ENCODE measurements around the gene CAT. TPM values are rescaled to one million over a fixed set of nuclear protein-coding genes. Genes with fewer than 3 reads are reported as not detected.
A peak's percentile ranks its signal among the peaks of the same experiment; 100 is the strongest.

The CAT gene
- total and polyA plus RNA-seq, 9 donors: 38.5 to 125 (median 53.9) TPM

- DNase-seq: peak; percentile 13 to 61 (median 46)
- no peak for TF ChIP-seq POLR2A (IDR thresholded peaks at IDR 0.05)
- peak in 2 of 3 donors; percentile 21 to 52 for TF ChIP-seq CTCF (IDR thresholded peaks at IDR 0.05)
- intact Hi-C loops (cut with DNase I): loop anchor here in 1 of 4 donors (10.0 kb wide), 2 partner anchors 128 to 658 kb away; no protein-coding TSS in a partner anchor
Measured at GRCh38 chr11:34492806-34493414, 54.2 kb downstream of the CAT start.

GRCh38 chr11:34493468-34493867 is 54.7 kb downstream of the CAT start:
- Histone ChIP-seq H3K4me3 (no peak overlapping the region), H3K27me3 (no peaks in the 10 kb centered on the region), H3K9me3 (no peaks in the 10 kb centered on the region), H3K27ac (no peak overlapping the region), H3K4me1 (ENCODE audit: insufficient read depth) (no peaks in the 10 kb centered on the region), H3K36me3 (no peaks in the 10 kb centered on the region)
- WGBS, 3 donors: 59 to 71% (median 68%) methylated on average over 8 of the region's 8 CpGs
- no peak for TF ChIP-seq EP300 (IDR thresholded peaks at IDR 0.05)
- no peak for TF ChIP-seq POLR2A (IDR thresholded peaks at IDR 0.05)
- no peak for TF ChIP-seq CTCF (IDR thresholded peaks at IDR 0.05)
- intact Hi-C loops (cut with DNase I): loop anchor here in 1 of 4 donors (10.0 kb wide), 2 partner anchors 129 to 659 kb away; no protein-coding TSS in a partner anchor
- no peak for DNase-seq

More at GRCh38 chr11:34492806-34493414, 54.2 kb downstream of the CAT start:
- 30 to 35% (median 33%) methylated on average over 8 of the region's 8 CpGs for WGBS, 3 donors
- H3K4me3 ChIP-seq: no peak overlapping the region
- no peaks in the 10 kb centered on the region for H3K4me1 ChIP-seq (ENCODE audit: insufficient read depth)
- no peaks in the 10 kb centered on the region for H3K36me3 ChIP-seq
- H3K9me3 ChIP-seq: no peaks in the 10 kb centered on the region
- H3K27ac ChIP-seq: no peak overlapping the region
- H3K27me3 ChIP-seq: no peaks in the 10 kb centered on the region

- Histone ChIP-seq H3K36me3 (no peaks in the 10 kb centered on the region), H3K4me1 (ENCODE audit: insufficient read depth) (no peaks in the 10 kb centered on the region), H3K27me3 (no peaks in the 10 kb centered on the region), H3K9me3 (no peaks in the 10 kb centered on the region), H3K27ac (no peak overlapping the region), H3K4me3 (no peak overlapping the region)
- no peak for DNase-seq
- 66 to 80% (median 66%) methylated on average over 4 of the region's 4 CpGs for WGBS, 3 donors
- intact Hi-C loops (cut with DNase I): loop anchor here in 1 of 4 donors (10.0 kb wide), 2 partner anchors 129 to 659 kb away; no protein-coding TSS in a partner anchor
- TF ChIP-seq CTCF (IDR thresholded peaks at IDR 0.05): no peak
- TF ChIP-seq POLR2A (IDR thresholded peaks at IDR 0.05): no peak
- TF ChIP-seq EP300 (IDR thresholded peaks at IDR 0.05): no peak
Measured at GRCh38 chr11:34493926-34494595, 55.3 kb downstream of the CAT start.

DNA sequence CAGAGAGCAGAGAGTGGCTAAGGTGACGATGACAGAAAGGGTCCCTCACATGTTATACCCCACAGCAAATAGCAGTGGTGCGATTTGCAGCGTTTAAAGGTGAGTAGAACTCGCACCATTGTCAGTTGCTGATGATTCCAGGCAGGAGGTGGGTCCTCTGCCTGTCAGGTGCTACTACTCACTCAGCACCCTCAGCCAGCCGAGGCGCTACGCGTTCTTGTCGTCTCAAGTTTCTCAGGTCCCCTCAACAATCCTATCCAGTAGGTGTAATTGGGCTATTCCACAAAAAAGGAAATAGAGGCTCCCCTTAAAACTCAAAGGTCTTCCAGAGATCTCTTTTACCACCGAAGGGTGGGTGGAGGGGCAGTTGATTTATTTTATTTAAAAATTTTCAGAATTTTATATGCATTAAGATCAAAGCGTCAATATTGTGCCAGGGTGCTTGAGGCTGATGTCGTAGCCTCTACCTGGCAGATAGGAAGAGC is 56.5 kb downstream of the CAT start:
- no peak for DNase-seq
- no peaks in the 10 kb centered on the region for H3K4me1 ChIP-seq (ENCODE audit: insufficient read depth)
- H3K27me3 ChIP-seq: no peaks in the 10 kb centered on the region
- no peak for TF ChIP-seq CTCF (IDR thresholded peaks at IDR 0.05)
- no peaks in the 10 kb centered on the region for H3K9me3 ChIP-seq
- intact Hi-C loops (cut with DNase I): loop anchor here in 1 of 4 donors (10.0 kb wide), 2 partner anchors 130 to 660 kb away; no protein-coding TSS in a partner anchor
- no peaks in the 10 kb centered on the region for H3K36me3 ChIP-seq
- 85 to 86% (median 86%) methylated on average over 12 of the region's 12 CpGs for WGBS, 3 donors
- H3K4me3 ChIP-seq: no peak overlapping the region
- H3K27ac ChIP-seq: no peak overlapping the region
